AG04449 (cell line): ENCODE results near the gene CD300LD.

Experiments used
- CTCF ChIA-PET: fragments of 350-600 bp; formaldehyde crosslinking; extraction: SDS; loops from one replicate; lab custom pipeline; 2021; ENCODE audit warnings: antibody characterized with exemption; lab: Yijun Ruan, JAX
- POLR2A ChIA-PET: fragments of 400-600, 350-600 bp; formaldehyde crosslinking; extraction: SDS; loops from one replicate; lab custom pipeline; 2020; ENCODE audit warnings: antibody characterized with exemption, inconsistent platforms; lab: Yijun Ruan, JAX
- DNase-seq: peaks from one replicate; pipeline ENCODE4 v3.0.0-alpha.2; 2010; ENCODE audit warnings: low read depth, low spot score
- H3K4me3 ChIP-seq: 2 replicates; pipeline ENCODE4 v1.5.1; 2011; ENCODE audit warnings: low read depth, mild to moderate bottlenecking, control low read depth, low read length
- CTCF ChIP-seq: IDR thresholded peaks from one replicate; pipeline ENCODE4 v1.5.1; 2011; ENCODE audit warnings: mild to moderate bottlenecking, moderate library complexity, low read length, control low read depth, inconsistent platforms; ENCODE audit not compliant: insufficient read depth; ENCODE audit errors: missing control alignments

The CD300LD gene

GRCh38 chr17:74597069-74597790 lies 5.1 kb upstream of the CD300LD start:
- ChIA-PET POLR2A (no interaction called here), CTCF (interaction anchor here (1.4 kb wide), 1 partner anchor 31 kb away, joined by 3 read pairs; no protein-coding TSS in a partner anchor)
- TF ChIP-seq CTCF: no peak
- H3K4me3 ChIP-seq: no peak overlapping the region
- no peak for DNase-seq

GRCh38 chr17:74595037-74595750 lies 3.1 kb upstream of the CD300LD start:
- ChIA-PET CTCF (no interaction called here), POLR2A (no interaction called here)
- DNase-seq: no peak
- TF ChIP-seq CTCF: no peak
- no peak overlapping the region for H3K4me3 ChIP-seq

- CTCF ChIA-PET: interaction anchor here (1.0 kb wide), 1 partner anchor 10 kb away, joined by 4 read pairs; no protein-coding TSS in a partner anchor
- POLR2A ChIA-PET: no interaction called here
- no peak for DNase-seq
- TF ChIP-seq CTCF: no peak
- H3K4me3 ChIP-seq: no peak overlapping the region
Observed at GRCh38 chr17:74591503-74591902, 580 bp downstream of the CD300LD start.

- no peak for TF ChIP-seq CTCF
- DNase-seq: no peak
- H3K4me3 ChIP-seq: no peak overlapping the region
- ChIA-PET POLR2A (no interaction called here), CTCF (no interaction called here)
Observed at GRCh38 chr17:74585711-74586110, 6.4 kb downstream of the CD300LD start.

GRCh38 chr17:74584292-74585060 lies 7.6 kb downstream of the CD300LD start:
- CTCF ChIA-PET: no interaction called here
- H3K4me3 ChIP-seq: no peak overlapping the region
- POLR2A ChIA-PET: no interaction called here

More at GRCh38 chr17:74584292-74585060, 7.6 kb downstream of the CD300LD start:
- TF ChIP-seq CTCF: no peak
- no peak for DNase-seq
